Subcutaneous adipose tissue (tissue), 4 donors: Measurements from ENCODE around the gene RAPSN. TPM values are rescaled to one million over a fixed set of nuclear protein-coding genes. Genes with fewer than 3 reads are reported as not detected.

ENCODE experiments used
- total RNA-seq, 4 donors: library from RNA; depleted of rRNA; stranded (reverse); fragments of >200 nt; gene quantifications; one replicate each; pipeline ENCODE4 v1.1.0, GENCODE V29; 2016
- TF ChIP-seq, protein P1 (sequence below): fragments of 450-650 bp; IDR thresholded peaks from one replicate; pipeline ENCODE4 v1.5.1; 2016; ENCODE audit warnings: low read depth, mild to moderate bottlenecking, control low read depth, antibody characterized with exemption, moderate library complexity

The RAPSN gene
- total RNA-seq, 4 donors from 2014 or later, result not detected

DNA sequence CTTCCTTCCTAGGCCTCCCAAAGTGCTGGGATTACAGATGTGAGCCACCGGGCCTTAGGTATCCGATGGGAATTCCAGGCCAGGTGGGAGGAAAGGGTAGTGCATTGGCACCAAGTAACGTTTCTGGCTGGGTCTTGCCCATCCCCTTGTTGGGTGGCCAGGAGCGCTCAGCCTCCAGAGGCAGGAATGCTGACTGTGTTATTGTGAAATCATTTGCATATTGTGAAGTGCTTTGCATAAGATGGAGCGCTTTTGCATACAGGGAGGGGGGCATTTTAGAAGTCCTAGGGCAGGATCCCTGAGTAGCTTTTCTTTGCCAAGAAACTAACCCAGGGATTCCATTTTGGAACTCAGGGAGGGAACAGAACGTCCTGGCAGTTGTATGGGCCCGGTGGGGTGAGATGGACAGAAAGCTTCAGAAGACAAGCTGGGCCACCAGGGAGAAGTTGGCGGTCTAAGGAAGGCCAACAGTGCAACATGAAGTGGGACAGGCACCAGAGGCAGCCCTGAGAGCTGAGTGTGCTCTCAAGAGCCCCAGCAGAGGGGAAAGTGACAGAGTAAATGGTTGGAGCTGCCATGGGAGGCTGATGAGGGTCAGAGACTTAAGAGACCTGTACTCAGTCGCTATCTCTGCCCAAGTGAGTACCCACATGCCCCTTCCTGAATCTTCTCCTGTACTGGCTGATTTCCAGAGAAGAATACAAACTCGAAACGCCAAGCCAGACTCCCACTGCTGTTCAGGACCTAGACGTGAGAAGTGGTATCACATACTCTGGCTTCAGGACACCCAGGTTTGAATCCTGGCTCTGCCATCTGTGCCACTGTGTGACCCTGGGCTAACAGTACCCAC is 41.8 kb downstream of the RAPSN start:
- TF ChIP-seq, protein P1, sequence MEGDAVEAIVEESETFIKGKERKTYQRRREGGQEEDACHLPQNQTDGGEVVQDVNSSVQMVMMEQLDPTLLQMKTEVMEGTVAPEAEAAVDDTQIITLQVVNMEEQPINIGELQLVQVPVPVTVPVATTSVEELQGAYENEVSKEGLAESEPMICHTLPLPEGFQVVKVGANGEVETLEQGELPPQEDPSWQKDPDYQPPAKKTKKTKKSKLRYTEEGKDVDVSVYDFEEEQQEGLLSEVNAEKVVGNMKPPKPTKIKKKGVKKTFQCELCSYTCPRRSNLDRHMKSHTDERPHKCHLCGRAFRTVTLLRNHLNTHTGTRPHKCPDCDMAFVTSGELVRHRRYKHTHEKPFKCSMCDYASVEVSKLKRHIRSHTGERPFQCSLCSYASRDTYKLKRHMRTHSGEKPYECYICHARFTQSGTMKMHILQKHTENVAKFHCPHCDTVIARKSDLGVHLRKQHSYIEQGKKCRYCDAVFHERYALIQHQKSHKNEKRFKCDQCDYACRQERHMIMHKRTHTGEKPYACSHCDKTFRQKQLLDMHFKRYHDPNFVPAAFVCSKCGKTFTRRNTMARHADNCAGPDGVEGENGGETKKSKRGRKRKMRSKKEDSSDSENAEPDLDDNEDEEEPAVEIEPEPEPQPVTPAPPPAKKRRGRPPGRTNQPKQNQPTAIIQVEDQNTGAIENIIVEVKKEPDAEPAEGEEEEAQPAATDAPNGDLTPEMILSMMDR, result no peak

DNA sequence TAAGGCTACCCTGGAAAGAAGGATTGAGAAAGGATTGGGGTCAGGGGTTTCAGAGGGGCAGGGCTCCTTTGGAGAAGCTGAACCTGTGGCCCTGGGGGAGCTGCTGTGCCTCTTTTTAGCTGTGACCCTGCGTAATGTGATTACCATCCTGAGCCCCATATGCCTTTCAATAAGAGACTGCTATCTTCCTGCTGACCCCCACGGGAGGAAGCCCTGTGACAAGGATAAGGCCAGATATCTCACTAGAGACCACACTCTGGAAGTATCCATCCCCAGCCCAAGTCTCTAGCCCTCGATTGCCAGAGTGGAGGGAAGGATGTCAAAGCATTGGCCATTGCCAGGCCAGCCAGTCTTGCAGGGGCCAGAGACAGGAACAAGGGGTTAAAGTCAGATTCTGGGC is 45.4 kb downstream of the RAPSN start:
- TF ChIP-seq, protein P1, result no peak

DNA sequence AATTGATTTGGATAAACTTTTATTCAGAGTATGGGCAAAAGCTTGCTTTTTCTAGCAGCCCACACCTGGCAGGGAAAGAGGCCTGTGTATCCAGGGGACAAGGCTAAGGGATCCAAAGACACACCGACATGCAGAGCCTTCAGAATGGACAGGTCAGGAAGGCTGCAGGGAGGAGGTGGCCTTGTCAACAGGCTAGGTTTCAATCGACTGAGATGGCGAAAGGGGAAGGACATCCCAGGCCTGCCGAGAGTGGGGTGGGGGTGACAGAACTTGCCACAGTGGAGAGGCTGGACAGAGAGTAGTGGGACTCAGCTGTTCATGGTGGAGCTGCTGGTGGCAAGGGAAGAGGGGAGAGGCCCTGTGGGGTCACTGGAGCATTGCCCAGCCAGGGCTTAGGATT is 45.8 kb downstream of the RAPSN start:
- TF ChIP-seq, protein P1, result no peak

DNA sequence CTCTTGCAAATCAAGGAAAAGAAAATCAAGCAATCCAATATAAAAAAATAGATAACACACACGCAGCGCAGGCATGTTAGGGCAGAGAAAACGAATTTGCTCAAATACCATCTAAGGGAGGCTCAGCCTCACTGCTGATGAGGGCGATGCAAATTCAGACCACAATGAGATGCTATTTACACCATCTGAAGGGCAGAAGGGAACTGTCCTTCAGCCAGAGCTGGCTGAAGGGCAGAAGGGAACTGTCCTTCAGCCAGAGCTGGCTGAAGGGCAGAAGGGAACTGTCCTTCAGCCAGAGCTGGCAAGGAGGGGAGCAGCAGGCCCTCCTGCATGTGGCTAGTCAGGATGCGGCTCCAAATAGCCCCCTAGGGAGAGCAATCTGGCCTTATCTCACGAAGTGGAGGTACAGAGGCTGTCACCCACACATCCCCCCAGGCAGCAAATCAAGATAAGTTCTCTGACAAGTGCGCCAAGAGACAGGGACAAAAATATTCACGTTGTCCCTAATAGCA is 48.1 kb downstream of the RAPSN start:
- TF ChIP-seq, protein P1, result no peak

DNA sequence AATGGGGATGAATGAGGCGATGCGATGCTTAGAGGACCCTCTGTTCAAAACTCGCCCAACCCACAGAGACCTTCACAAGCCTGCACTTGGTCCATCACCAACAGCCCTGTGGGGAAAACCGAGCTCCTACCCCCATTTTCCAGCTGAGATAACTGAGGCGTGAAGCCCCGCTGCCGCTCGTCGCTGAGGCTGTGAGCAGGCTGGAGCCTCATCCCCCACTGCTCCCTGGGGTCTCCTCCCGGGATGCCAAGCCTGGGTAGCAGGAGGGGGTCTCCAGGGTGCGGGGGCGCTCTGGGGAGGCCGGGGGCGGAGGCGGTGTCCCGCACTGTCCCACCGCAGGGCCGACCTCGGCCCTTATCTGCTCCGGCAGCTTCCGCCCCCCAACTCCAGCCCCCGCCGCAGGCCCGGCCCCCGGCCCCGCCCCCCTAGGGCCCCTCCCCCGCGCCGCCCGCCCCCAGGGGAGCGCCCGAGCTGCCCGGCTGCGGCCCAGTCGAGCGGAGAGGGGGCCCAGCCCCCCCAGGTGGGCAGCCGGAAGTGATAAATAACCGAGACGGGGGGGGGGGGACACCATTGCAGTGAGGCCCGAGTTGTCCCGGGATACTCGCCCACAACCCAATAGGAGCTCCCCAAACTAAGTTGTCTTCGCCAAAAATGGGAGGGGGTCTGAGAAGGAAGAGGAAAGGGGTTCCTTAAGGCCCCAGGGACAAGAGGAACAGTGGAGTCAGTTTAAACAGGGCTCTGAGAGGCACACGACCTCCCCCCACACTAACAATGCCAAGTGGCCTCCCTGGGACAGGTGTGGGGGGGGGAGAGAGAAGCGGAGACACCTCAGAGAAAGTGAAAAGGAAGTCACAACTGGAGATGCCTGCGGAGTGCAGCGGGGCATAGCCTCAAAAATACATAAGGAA is 48.8 kb downstream of the RAPSN start:
- TF ChIP-seq, protein P1, result no peak

DNA sequence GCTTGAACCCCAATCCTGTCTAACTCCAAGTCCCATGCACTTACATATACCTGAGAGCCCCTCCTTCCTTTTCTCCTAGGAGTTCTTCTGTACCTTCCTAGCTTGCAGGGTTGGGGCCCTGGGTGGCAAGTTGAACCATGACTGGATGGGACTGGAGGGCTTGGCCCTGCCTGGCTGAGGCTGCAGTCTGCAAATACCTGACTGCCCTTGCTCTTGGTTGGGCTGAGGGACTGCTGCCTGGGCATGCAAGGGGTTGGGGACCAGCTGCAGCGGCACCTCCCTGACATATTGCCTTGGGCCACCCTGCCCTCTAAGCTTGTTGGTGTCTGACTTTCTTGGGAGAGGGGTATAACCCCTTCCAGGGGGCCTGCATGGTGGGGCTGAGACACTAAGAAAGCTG is 50.4 kb downstream of the RAPSN start:
- TF ChIP-seq, protein P1, result no peak

DNA sequence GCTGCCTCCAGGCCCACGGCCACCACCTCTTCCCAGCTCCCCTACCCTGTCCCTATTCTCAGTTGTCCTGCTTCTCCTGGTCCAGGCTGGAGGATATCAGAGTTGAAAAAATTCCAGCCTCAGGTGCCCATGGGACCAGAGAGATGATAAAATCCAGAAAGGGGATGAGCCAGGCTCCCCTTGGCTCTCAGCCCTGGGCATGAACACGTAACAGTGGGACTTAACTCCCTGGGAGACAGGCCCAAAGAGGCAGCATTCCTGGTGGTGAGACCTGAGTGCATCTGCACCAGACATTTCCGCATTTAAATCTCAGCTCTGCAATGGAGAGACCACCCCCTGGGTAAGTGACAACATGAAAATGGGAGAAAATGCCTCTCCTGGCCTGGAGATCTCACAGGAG is 50.9 kb downstream of the RAPSN start:
- TF ChIP-seq, protein P1, result no peak
